Measurements from ENCODE around the gene CHD5.
"Not testable (repeated sequence)": the region's sequence is repeated elsewhere in the genome, so short reads cannot be mapped to it uniquely, and the experiment has no call there.

CHD5 gene

DNA sequence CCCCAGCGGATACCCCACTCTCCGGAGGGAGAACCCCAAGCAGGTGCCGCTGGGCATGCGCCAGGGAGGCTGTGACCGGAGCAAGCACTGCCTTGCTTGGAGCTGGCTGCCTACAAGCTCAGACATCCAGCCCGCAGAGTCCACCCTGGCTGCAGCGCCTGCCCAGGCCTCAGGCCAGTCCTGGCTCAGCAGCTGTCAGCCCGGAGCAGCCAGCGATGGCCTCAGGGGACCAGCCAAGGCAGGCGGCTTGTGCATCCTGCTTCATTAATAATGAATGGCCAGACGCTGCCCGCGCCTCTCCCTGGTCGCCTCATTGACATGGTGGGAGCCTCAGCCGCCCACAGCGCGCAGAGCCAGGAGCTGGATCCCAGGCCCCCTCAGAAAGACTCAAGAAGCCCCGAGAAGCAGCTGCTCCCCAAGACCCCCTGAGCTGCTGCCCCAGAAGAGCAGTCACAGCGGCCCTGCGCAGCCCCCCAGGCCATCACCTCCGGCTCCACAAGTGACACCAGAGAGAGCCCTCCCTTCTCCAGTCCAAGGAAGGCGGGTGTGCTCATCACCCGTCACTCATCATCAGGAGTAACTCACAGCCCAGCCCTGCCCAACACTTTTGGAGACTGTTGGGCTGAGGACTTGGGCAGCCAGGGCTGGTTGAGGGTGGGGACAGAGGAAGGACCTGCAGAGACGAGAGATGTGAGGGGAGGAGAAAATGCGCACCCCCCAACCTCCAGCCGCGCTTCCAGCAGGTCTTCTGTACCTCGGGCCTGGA, 114.8 kb downstream of the CHD5 start:
- no peak for DNase-seq (ENCODE audit: low spot score)

DNA sequence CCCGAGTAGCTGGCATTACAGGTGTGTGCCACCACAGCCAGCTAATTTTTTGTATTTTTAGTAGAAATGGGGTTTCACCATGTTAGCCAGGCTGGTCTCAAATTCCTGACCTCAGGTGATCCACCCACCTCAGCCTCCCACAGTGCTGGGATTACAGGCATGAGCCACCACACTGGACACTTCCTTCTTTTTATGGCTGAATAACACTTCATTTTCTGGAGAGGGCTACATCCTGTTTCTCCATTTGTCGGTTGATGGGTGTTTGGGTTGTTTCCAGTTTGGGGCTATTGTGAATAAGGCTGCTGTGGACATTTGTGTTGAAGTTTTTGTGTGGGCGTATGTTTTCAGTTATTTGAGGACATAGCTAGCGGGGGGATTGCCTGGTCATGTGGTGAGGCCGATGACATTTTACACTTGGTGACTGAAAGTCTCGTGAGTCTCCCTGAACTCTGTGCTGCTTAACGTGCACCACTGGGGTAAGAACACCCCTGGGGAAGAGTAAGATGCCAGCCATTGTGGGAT, 116.5 kb downstream of the CHD5 start:
- DNase-seq (ENCODE audit: low spot score) = not testable (repeated sequence)

DNA sequence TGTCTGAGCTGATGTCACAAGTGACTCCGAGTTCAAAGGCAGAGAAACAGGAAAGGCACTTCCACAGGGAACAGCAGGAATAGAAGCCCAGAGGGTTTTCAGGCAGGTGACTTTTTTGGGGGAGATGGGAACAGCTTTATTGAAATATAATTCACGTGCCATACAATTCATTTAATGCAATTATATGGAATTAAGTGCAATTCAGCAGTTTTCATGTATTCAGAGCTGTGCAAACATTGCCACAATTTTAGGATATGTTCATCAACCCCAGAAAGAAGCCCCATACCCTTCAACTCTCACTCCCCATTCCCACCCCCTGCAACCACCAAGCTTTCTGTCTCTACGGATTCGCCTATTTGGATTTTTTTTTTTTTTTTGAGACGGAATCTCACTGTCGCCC, 117.5 kb downstream of the CHD5 start:
- no peak for DNase-seq (ENCODE audit: low spot score)

DNA sequence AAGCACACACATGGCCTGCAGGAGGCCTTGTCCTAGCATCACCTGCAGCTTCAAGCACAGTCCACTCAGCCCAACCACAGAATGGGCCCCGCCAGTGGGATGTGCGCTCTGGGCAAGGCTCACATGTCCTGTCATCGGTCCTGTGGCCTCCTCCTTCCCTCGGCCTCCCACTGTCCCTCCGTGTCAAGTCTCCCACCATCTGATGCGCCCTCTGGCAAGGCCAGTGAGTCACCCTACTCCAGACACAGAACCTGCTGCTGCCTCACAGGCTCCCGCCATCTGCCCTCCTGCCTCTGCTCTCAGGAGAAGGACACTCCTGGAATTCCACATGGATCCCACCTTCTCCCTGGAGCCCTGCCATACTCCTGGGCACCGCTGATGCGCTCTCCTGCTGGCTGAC, 120.3 kb downstream of the CHD5 start:
- DNase-seq (ENCODE audit: low spot score) = no peak

DNA sequence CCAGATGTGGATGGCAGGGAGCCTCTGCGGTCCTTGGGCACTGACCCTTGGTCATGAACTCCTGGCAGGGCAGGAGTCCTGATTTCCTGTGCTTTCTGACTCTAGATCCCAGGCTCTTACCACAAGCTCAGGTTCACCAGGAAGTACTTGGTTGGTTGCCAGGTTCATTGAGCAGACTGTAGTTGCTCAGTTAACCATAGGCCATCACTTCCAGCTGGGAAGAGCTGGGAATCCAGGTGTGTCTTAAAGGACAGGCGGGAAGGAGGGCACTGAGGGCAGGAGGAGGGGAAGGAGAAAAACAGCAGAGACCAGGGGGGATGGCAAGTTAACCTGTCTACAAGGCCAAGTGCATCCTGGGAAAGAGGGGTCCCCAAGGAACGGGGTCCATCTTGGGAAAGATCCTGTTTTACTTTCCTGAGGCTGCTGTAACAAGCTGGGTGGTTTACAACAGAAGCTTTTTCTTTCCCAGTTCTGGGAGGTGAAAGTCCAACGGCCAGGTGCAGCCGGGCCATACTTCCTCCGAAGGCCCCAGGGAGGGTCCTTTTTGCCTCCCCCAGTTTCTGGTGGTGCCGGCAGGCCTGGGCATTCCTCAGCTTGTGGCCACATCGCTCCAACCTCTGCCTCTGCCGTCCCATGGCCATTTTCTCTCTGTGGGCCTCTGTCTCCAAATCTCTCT, 122.8 kb downstream of the CHD5 start:
- no peak for DNase-seq (ENCODE audit: low spot score)

DNA sequence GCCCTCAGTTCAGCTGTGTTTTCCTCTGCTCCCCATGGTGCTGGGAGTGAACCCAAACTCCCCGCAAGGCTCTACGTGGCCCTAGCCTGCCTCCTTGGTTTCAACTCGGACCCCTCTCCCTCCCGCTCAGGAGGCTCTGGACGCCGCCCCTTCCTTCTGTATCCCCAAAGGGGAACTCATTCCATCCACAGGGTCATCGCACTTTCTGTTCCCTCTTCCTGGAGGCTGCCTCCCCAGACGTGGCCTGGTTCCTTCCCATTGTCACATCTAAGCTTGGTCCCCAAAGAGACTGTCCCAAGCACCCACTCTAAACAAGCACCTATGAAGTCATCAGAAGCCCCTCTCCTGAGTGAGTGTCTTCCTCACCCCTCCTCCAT, 123.6 kb downstream of the CHD5 start:
- no peak for DNase-seq (ENCODE audit: low spot score)

DNA sequence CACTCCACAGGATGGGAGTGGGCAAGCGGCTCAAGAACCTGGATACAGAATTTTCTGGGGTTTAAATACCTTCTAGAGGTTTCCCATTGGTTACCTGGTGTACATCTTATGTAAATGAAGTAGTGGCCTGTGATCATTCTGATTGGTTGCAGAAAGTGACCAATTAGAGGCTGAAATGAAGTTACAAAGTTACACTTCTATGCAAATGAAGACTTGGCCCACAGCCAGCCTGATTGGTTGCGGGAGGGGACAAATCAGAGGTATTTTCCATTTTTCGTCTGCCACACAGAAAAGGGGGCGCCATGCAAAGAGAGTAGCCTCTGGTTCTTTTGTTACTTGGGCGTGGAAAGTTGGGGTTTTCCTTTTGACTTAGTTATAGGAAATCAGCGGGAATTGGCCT, 125.5 kb downstream of the CHD5 start:
- no peak for DNase-seq (ENCODE audit: low spot score)

DNA sequence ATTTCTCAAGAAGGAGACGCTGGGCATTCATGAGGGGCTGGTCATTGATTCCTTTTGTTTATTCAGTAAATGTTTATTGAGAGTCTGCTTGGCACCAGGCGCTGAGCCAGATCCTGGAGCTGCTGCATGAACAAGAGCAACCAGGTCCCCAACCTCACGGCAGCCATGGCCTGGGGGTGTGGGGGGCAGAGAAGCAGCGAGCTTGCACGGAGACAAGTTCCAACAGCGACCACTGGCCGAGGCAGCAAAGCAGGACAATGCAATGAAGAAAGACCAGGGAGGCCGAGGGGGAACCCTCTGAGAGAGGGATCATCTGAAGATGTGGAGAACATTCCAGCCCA, 126.9 kb downstream of the CHD5 start:
- no peak for DNase-seq (ENCODE audit: low spot score)

DNA sequence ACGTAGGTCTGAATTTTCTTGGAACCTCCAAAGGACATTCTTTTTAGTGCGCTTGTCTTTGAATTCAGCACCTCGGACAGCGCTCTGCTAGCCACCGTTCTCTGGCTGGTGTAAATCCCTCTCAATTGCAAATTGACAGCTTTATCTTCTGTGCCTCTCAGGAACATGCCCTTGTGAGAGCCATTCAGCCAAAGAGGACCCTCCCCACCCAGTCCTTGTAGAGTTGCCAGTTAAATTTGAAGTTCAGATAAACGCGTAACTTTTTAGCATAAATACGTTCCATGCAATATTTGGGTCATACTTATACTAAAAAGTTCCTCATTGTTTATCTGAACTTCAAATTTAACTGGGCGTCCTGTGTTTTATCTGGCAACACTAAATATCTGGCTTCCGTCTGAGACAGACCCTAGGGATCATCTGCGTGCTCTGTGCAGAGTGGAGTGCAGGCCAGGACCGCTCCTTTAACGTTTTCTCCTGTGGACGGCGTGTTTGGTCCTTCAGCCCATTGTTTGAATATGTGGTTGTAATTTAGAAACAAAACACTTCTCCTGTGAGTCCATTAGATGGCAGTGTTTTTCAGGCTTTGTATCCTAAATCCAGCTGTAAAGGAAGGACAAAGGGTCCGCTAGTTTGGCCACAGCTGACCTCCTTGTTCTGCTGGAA, 127.4 kb downstream of the CHD5 start:
- peak; percentile 57 for DNase-seq (ENCODE audit: low spot score)

Measured in globus pallidus (tissue), 1 donor.